ENCODE measurements around the gene VPS45.

GRCh38 chr1:150106341-150106740, 38.8 kb downstream of the VPS45 start:
- TF ChIP-seq CTCF (conservative IDR thresholded peaks at IDR 0.05; ENCODE audit: low read depth, low read length) (no peak), MAFK (IDR thresholded peaks at IDR 0.05; ENCODE audit: low read depth, low read length) (no peak), POLR2A (IDR thresholded peaks at IDR 0.05; ENCODE audit: low read depth, low read length) (no peak), RAD21 (IDR thresholded peaks at IDR 0.05; ENCODE audit: low read length) (no peak), SMC3 (IDR thresholded peaks at IDR 0.05; ENCODE audit: low read depth, low read length) (no peak), RFX5 (IDR thresholded peaks at IDR 0.05; ENCODE audit: low read depth, low read length) (no peak), FOS (IDR thresholded peaks at IDR 0.05; ENCODE audit: low read depth, low read length) (no peak), CEBPB (IDR thresholded peaks at IDR 0.05; ENCODE audit: low read depth, low read length) (no peak), BHLHE40 (IDR thresholded peaks at IDR 0.05; ENCODE audit: low read depth, low read length) (no peak), USF2 (IDR thresholded peaks at IDR 0.05; ENCODE audit: low read depth, low read length) (no peak), NFE2L2 (IDR thresholded peaks at IDR 0.05; ENCODE audit: low read depth, low read length) (no peak), MXI1 (IDR thresholded peaks at IDR 0.05; ENCODE audit: borderline replicate concordance, low read depth, low read length) (no peak)
